Testis (tissue), 3 donors: ENCODE measurements around the gene FAM234B. TPM values are rescaled to one million over a fixed set of nuclear protein-coding genes. Genes with fewer than 3 reads are reported as not detected.
A peak's percentile ranks its signal among the peaks of the same experiment; 100 is the strongest.

ENCODE experiments used
- DNase-seq: peaks from one replicate; pipeline ENCODE4 v3.0.0-alpha.2; 2019
- H3K27ac ChIP-seq, 2 donors: fragments of 200-600 bp; sonication (generic); one replicate each; pipeline ENCODE4 v1.5.1; 2019
- H3K27me3 ChIP-seq: fragments of 200-600 bp; sonication (generic); one replicate; pipeline ENCODE4 v1.5.1; 2019
- H3K36me3 ChIP-seq: fragments of 200-600 bp; sonication (generic); one replicate; pipeline ENCODE4 v1.5.1; 2017; ENCODE audit warnings: low read depth; ENCODE audit errors: missing control alignments
- H3K4me1 ChIP-seq: fragments of 200-600 bp; sonication (generic); one replicate; pipeline ENCODE4 v1.5.1; 2019
- H3K4me3 ChIP-seq, 2 donors: fragments of 200-600 bp; sonication (generic); one replicate each; pipeline ENCODE4 v1.5.1; 2017 to 2019
- H3K9me3 ChIP-seq: fragments of 200-600 bp; sonication (generic); one replicate; pipeline ENCODE4 v1.5.1; 2017
- CTCF ChIP-seq, 3 experiments: fragments of 450-650 bp in 2 of 3; fragments of 200-600 bp in 1 of 3; sonication (generic) in 1 of 3; IDR thresholded peaks; one replicate each; pipeline ENCODE4 v1.5.1; 2016 to 2019; ENCODE audit warnings: antibody characterized with exemption in 3 of 3, mild to moderate bottlenecking in 2 of 3, moderate library complexity in 1 of 3
- POLR2A ChIP-seq: fragments of 450-650 bp; IDR thresholded peaks from one replicate; pipeline ENCODE4 v1.6.1; 2017; ENCODE audit warnings: antibody characterized with exemption, mild to moderate bottlenecking, moderate library complexity
- WGBS, 2 donors: methylation state at CpG; one replicate each; pipeline ENCODE4 v1.1.5; 2018; 5-methylcytosine and 5-hydroxymethylcytosine counted together
- intact Hi-C: fragments of 100-400 bp; cut with DNase I; formaldehyde crosslinking; loops from one replicate; pipeline ENCODE4 v1.15.1; 2023; ENCODE audit warnings: low total_unique reads
- polyA plus RNA-seq: library from polyadenylated mRNA; stranded (reverse); fragments of 350-450 nt; fragmentation: Illumina TruSeq; extraction: RNeasy Lipid Tissue Mini Kit (QIAGEN cat#74804); gene quantifications from one replicate; pipeline ENCODE4 v1.2.3, GENCODE V29; 2014; ENCODE audit warnings: low read depth, low replicate concordance; ENCODE audit not compliant: insufficient read depth
- total RNA-seq, 2 donors: library from RNA; depleted of rRNA; stranded (reverse); fragments of >200 nt; gene quantifications; one replicate each; pipeline ENCODE4 v1.2.3, GENCODE V29; 2016

FAM234B gene
- total and polyA plus RNA-seq, 3 donors from 2014 or later: 11.0 to 13.2 (median 13.0) TPM

GRCh38 chr12:13117029-13117428 is 72.8 kb downstream of the FAM234B start:
- no peaks in the 10 kb centered on the region for H3K27me3 ChIP-seq
- peak; percentile 40 for DNase-seq
- H3K36me3 ChIP-seq: no peaks in the 10 kb centered on the region
- no peak overlapping the region for H3K4me3 ChIP-seq
- H3K4me1 ChIP-seq: peaks cover 17% of the 10 kb centered on the region
- 37 to 50% methylated on average over 6 of the region's 6 CpGs for WGBS, 2 donors
- TF ChIP-seq CTCF (IDR thresholded peaks at IDR 0.05) (no peak), POLR2A (no peak)
- intact Hi-C loops: no loop called here
- H3K27ac ChIP-seq: peak overlapping the region in 1 of 2 donors; percentile 81
- no peaks in the 10 kb centered on the region for H3K9me3 ChIP-seq

- TF ChIP-seq POLR2A: no peak
- TF ChIP-seq CTCF (IDR thresholded peaks at IDR 0.05): no peak
- WGBS, 2 donors: 80 to 97% methylated on average over 2 of the region's 2 CpGs
- Histone ChIP-seq H3K4me3 (no peak overlapping the region), H3K4me1 (peaks cover 17% of the 10 kb centered on the region), H3K9me3 (no peaks in the 10 kb centered on the region), H3K36me3 (no peaks in the 10 kb centered on the region), H3K27me3 (no peaks in the 10 kb centered on the region), H3K27ac (no peak overlapping the region)
- intact Hi-C loops: no loop called here
- no peak for DNase-seq
Observed at GRCh38 chr12:13119826-13120225, 75.6 kb downstream of the FAM234B start.

- intact Hi-C loops: no loop called here
- DNase-seq: no peak
- TF ChIP-seq POLR2A (no peak), CTCF (IDR thresholded peaks at IDR 0.05) (no peak)
- Histone ChIP-seq H3K9me3 (no peaks in the 10 kb centered on the region), H3K27ac (no peak overlapping the region), H3K4me1 (peaks cover 17% of the 10 kb centered on the region), H3K4me3 (no peak overlapping the region), H3K27me3 (no peaks in the 10 kb centered on the region), H3K36me3 (no peaks in the 10 kb centered on the region)
- WGBS, 2 donors: 83 to 85% methylated on average over 3 of the region's 3 CpGs
Observed at GRCh38 chr12:13120413-13120812, 76.2 kb downstream of the FAM234B start.

- H3K4me3 ChIP-seq: no peak overlapping the region
- H3K27ac ChIP-seq: peak overlapping the region in 1 of 2 donors; percentile 49
- TF ChIP-seq CTCF (IDR thresholded peaks at IDR 0.05): no peak
- TF ChIP-seq POLR2A: no peak
- DNase-seq: no peak
- no peaks in the 10 kb centered on the region for H3K36me3 ChIP-seq
- 49 to 77% methylated on average over 5 of the region's 5 CpGs for WGBS, 2 donors
- no peaks in the 10 kb centered on the region for H3K27me3 ChIP-seq
- H3K9me3 ChIP-seq: no peaks in the 10 kb centered on the region
- peaks cover 7% of the 10 kb centered on the region for H3K4me1 ChIP-seq
- intact Hi-C loops: no loop called here
Observed at GRCh38 chr12:13121568-13121967, 77.4 kb downstream of the FAM234B start.

GRCh38 chr12:13124656-13125505 is 80.7 kb downstream of the FAM234B start:
- TF ChIP-seq CTCF (IDR thresholded peaks at IDR 0.05) (no peak), POLR2A (no peak)
- no peaks in the 10 kb centered on the region for H3K9me3 ChIP-seq
- intact Hi-C loops: no loop called here
- no peak for DNase-seq
- H3K4me3 ChIP-seq: no peak overlapping the region
- no peaks in the 10 kb centered on the region for H3K27me3 ChIP-seq
- H3K27ac ChIP-seq: no peak overlapping the region
- peaks cover 2% of the 10 kb centered on the region for H3K4me1 ChIP-seq
- WGBS, 2 donors: 87 to 89% methylated on average over 8 of the region's 8 CpGs
- H3K36me3 ChIP-seq: no peaks in the 10 kb centered on the region
